H1 (cell line): ENCODE measurements around the gene ETV2. TPM values are rescaled to one million over a fixed set of nuclear protein-coding genes. Genes with fewer than 3 reads are reported as not detected.

ENCODE experiments used
- BACH1 ChIP-seq: IDR thresholded peaks from 2 replicates; pipeline ENCODE4 v1.6.1; 2012; ENCODE audit warnings: low read length, improper control_type of control experiment
- CEBPB ChIP-seq: IDR thresholded peaks from 2 replicates; pipeline ENCODE4 v1.6.1; 2012; ENCODE audit warnings: low read depth, low read length
- CHD1 ChIP-seq: IDR thresholded peaks from 2 replicates; pipeline ENCODE4 v1.6.1; 2012; ENCODE audit warnings: low read depth, low read length, improper control_type of control experiment
- CHD2 ChIP-seq: IDR thresholded peaks from 2 replicates; pipeline ENCODE4 v1.6.1; 2012; ENCODE audit warnings: low read length, improper control_type of control experiment
- CTBP2 ChIP-seq: IDR thresholded peaks from 2 replicates; pipeline ENCODE4 v1.7.0; 2011; ENCODE audit warnings: borderline replicate concordance, mild to moderate bottlenecking, moderate library complexity, mixed read lengths, low read length; ENCODE audit not compliant: insufficient read depth, insufficient read length
- EP300 ChIP-seq, 2 experiments: IDR thresholded peaks; 1 replicate in 1 of 2; 2 replicates in 1 of 2; pipeline ENCODE4 v1.6.1; 2011 to 2012; ENCODE audit warnings: low read depth in 2 of 2, low read length in 2 of 2, mild to moderate bottlenecking in 2 of 2, borderline replicate concordance in 1 of 2, inconsistent platforms in 1 of 2, moderate library complexity in 1 of 2
- EZH2 ChIP-seq: fragments of 200-600 bp; sonication (generic); IDR thresholded peaks from 2 replicates; pipeline ENCODE4 v1.7.1; 2012; ENCODE audit warnings: low read depth, mild to moderate bottlenecking, moderate library complexity, low read length, inconsistent platforms; ENCODE audit not compliant: severe bottlenecking
- HDAC2 ChIP-seq, 2 experiments: fragments of 300-600 bp in 1 of 2; sonication (generic) in 1 of 2; IDR thresholded peaks; 2 replicates each; pipeline ENCODE4 v1.6.1; 2011 to 2012; ENCODE audit warnings: low read depth in 2 of 2, low read length in 2 of 2, mild to moderate bottlenecking in 2 of 2, moderate library complexity in 2 of 2, borderline replicate concordance in 1 of 2, inconsistent platforms in 1 of 2
- HDAC6 ChIP-seq: IDR thresholded peaks from one replicate; pipeline ENCODE4 v1.7.1; 2012; ENCODE audit warnings: low read depth, mild to moderate bottlenecking, inconsistent platforms, low read length, moderate library complexity
- KDM4A ChIP-seq: IDR thresholded peaks from one replicate; pipeline ENCODE4 v1.7.1; 2012; ENCODE audit warnings: low read depth, mild to moderate bottlenecking, moderate library complexity, low read length, inconsistent platforms; ENCODE audit not compliant: severe bottlenecking
- NANOG ChIP-seq: IDR thresholded peaks from 2 replicates; pipeline ENCODE4 v1.6.1; 2011; ENCODE audit warnings: low read length, low read depth, mild to moderate bottlenecking, inconsistent platforms; ENCODE audit not compliant: insufficient read depth, poor library complexity, severe bottlenecking
- POLR2A ChIP-seq, 2 experiments: IDR thresholded peaks; 1 replicate in 1 of 2; 2 replicates in 1 of 2; pipeline ENCODE4 v1.6.1; 2011; ENCODE audit warnings: low read depth in 2 of 2, low read length in 2 of 2, mild to moderate bottlenecking in 2 of 2; ENCODE audit errors: control extremely low read depth in 1 of 2
- RXRA ChIP-seq: IDR thresholded peaks from 2 replicates; pipeline ENCODE4 v1.6.1; 2011; ENCODE audit warnings: low read depth, mild to moderate bottlenecking, low read length, moderate library complexity; ENCODE audit not compliant: insufficient read depth
- SIRT6 ChIP-seq: IDR thresholded peaks from one replicate; pipeline ENCODE4 v1.7.1; 2012; ENCODE audit warnings: low read length, inconsistent platforms
- SIX5 ChIP-seq: IDR thresholded peaks from 2 replicates; pipeline ENCODE4 v1.6.1; 2011; ENCODE audit warnings: mild to moderate bottlenecking, low read depth, low read length
- TAF1 ChIP-seq: IDR thresholded peaks from 2 replicates; pipeline ENCODE4 v1.6.1; 2011; ENCODE audit warnings: mild to moderate bottlenecking, low read depth, low read length
- TAF7 ChIP-seq: optimal IDR thresholded peaks from 2 replicates; pipeline ENCODE3; 2011; ENCODE audit warnings: low read depth, mild to moderate bottlenecking, inconsistent platforms, low read length, moderate library complexity, borderline replicate concordance
- TBP ChIP-seq: IDR thresholded peaks from 2 replicates; pipeline ENCODE4 v1.6.1; 2011; ENCODE audit warnings: low read depth, low read length, improper control_type of control experiment
- USF2 ChIP-seq: IDR thresholded peaks from 2 replicates; pipeline ENCODE4 v1.6.1; 2011; ENCODE audit warnings: low read length, improper control_type of control experiment
- ZNF274 ChIP-seq: IDR thresholded peaks from 2 replicates; pipeline ENCODE4 v1.7.0; 2012; ENCODE audit warnings: low read length, borderline replicate concordance; ENCODE audit errors: extremely low read depth
- polyA plus RNA-seq, 7 experiments: library from polyadenylated mRNA; depleted of rRNA in 3 of 7; stranded (reverse) in 5 of 7; unstranded in 2 of 7; fragments of >200 nt in 5 of 7; fragments of 200-250 nt in 2 of 7; gene quantifications; 1 replicate in 5 of 7; 2 replicates in 1 of 7; 4 replicates in 1 of 7; pipeline versions ENCODE4 v1.2.1 to v1.2.3, GENCODE V29; 2011 to 2013; ENCODE audit warnings: missing spikeins in 2 of 7, mixed read lengths in 2 of 7
- total RNA-seq: library from RNA; stranded (reverse); fragmentation: NEBNext Ultra II Directional; extraction: Animal tissue kit (Norgen Biotek cat#: 25700); gene quantifications from 2 replicates; pipeline ENCODE4 v1.2.1, GENCODE V29; 2021
- TF ChIP-seq, protein P1 (sequence below): IDR thresholded peaks from 2 replicates; pipeline ENCODE4 v1.6.1; 2012; ENCODE audit warnings: low read length, inconsistent platforms

The ETV2 gene
- total and polyA plus RNA-seq, 2 of the 8 experiments (the other 6 are each of a cell fraction or from before 2014, with no cell fraction given) = 0.88 to 1.3 TPM

GRCh38 chr19:35648017-35648961, 6.7 kb downstream of the ETV2 start, which contains the start of gene COX6B1 (continued):
- TF ChIP-seq EZH2 = no peak
- peak; percentile 85 for TF ChIP-seq TAF1
- no peak for TF ChIP-seq CEBPB
- TF ChIP-seq SIX5 = no peak
- no peak for TF ChIP-seq EP300 (IDR thresholded peaks at IDR 0.05; ENCODE audit: borderline replicate concordance in 1 of 2, low read depth in 2 of 2, low read length in 2 of 2)
- TF ChIP-seq KDM4A = peak; percentile 18
- peak; percentile 77 for TF ChIP-seq CHD2
- TF ChIP-seq USF2 = no peak
- no peak for TF ChIP-seq SIRT6
- no peak for TF ChIP-seq RXRA
- TF ChIP-seq ZNF274 = no peak
- no peak for TF ChIP-seq HDAC2 (IDR thresholded peaks at IDR 0.05; ENCODE audit: borderline replicate concordance in 1 of 2, low read depth in 2 of 2, low read length in 2 of 2)
- TF ChIP-seq POLR2A (IDR thresholded peaks at IDR 0.05; ENCODE audit: control extremely low read depth in 1 of 2, low read depth in 2 of 2, low read length in 2 of 2) = peak; percentile 49 to 83
- no peak for TF ChIP-seq BACH1
- TF ChIP-seq CHD1 = no peak
- TF ChIP-seq TBP = peak; percentile 83
- no peak for TF ChIP-seq TAF7
- no peak for TF ChIP-seq NANOG
- TF ChIP-seq, protein P1, sequence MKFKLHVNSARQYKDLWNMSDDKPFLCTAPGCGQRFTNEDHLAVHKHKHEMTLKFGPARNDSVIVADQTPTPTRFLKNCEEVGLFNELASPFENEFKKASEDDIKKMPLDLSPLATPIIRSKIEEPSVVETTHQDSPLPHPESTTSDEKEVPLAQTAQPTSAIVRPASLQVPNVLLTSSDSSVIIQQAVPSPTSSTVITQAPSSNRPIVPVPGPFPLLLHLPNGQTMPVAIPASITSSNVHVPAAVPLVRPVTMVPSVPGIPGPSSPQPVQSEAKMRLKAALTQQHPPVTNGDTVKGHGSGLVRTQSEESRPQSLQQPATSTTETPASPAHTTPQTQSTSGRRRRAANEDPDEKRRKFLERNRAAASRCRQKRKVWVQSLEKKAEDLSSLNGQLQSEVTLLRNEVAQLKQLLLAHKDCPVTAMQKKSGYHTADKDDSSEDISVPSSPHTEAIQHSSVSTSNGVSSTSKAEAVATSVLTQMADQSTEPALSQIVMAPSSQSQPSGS = no peak
- no peak for TF ChIP-seq CTBP2
- no peak for TF ChIP-seq HDAC6
